ENCODE results near the gene KCTD1.
A peak's percentile ranks its signal among the peaks of the same experiment; 100 is the strongest.

The KCTD1 gene

GRCh38 chr18:26551695-26552081 is 3.3 kb upstream of the KCTD1 start:
- H3K4me3 ChIP-seq (replicated peaks; ENCODE audit: insufficient read depth, low read length), result no peak overlapping the region
- DNase-seq (ENCODE audit: low read depth in 1 of 2, low spot score in 1 of 2), result no peak
- H3K27ac ChIP-seq (replicated peaks), result no peak overlapping the region
- peaks cover 45% of the 10 kb centered on the region for H3K27me3 ChIP-seq (ENCODE audit: insufficient read depth, poor library complexity, severe bottlenecking)
- TF ChIP-seq REST (IDR thresholded peaks at IDR 0.05; ENCODE audit: insufficient replicate concordance, low read depth) (no peak), GABPA (IDR thresholded peaks at IDR 0.05; ENCODE audit: low read depth) (no peak), SPI1 (IDR thresholded peaks at IDR 0.05; ENCODE audit: borderline replicate concordance, low read depth) (no peak), CTCF (IDR thresholded peaks at IDR 0.05; ENCODE audit: insufficient read depth, low read length) (no peak), POLR2AphosphoS5 (IDR thresholded peaks at IDR 0.05; ENCODE audit: low read depth) (no peak)

GRCh38 chr18:26550998-26551694 is 2.8 kb upstream of the KCTD1 start:
- DNase-seq (ENCODE audit: low read depth in 1 of 2, low spot score in 1 of 2), result no peak
- TF ChIP-seq REST (IDR thresholded peaks at IDR 0.05; ENCODE audit: insufficient replicate concordance, low read depth), result no peak
- no peak for TF ChIP-seq CTCF (IDR thresholded peaks at IDR 0.05; ENCODE audit: insufficient read depth, low read length)
- no peak for TF ChIP-seq POLR2AphosphoS5 (IDR thresholded peaks at IDR 0.05; ENCODE audit: low read depth)
- no peak for TF ChIP-seq SPI1 (IDR thresholded peaks at IDR 0.05; ENCODE audit: borderline replicate concordance, low read depth)
- peaks cover 45% of the 10 kb centered on the region for H3K27me3 ChIP-seq (ENCODE audit: insufficient read depth, poor library complexity, severe bottlenecking)
- no peak overlapping the region for H3K4me3 ChIP-seq (replicated peaks; ENCODE audit: insufficient read depth, low read length)
- no peak overlapping the region for H3K27ac ChIP-seq (replicated peaks)

GRCh38 chr18:26549263-26550094 is 1.1 kb upstream of the KCTD1 start:
- Histone ChIP-seq H3K4me3 (replicated peaks; ENCODE audit: insufficient read depth, low read length) (peak overlapping the region; percentile 71), H3K27ac (replicated peaks) (no peak overlapping the region), H3K27me3 (ENCODE audit: insufficient read depth, poor library complexity, severe bottlenecking) (peaks cover 45% of the 10 kb centered on the region)
- no peak for TF ChIP-seq SPI1 (IDR thresholded peaks at IDR 0.05; ENCODE audit: borderline replicate concordance, low read depth)
- TF ChIP-seq CTCF (IDR thresholded peaks at IDR 0.05; ENCODE audit: insufficient read depth, low read length), result no peak
- TF ChIP-seq REST (IDR thresholded peaks at IDR 0.05; ENCODE audit: insufficient replicate concordance, low read depth), result no peak
- TF ChIP-seq GABPA (IDR thresholded peaks at IDR 0.05; ENCODE audit: low read depth), result no peak
- TF ChIP-seq POLR2AphosphoS5 (IDR thresholded peaks at IDR 0.05; ENCODE audit: low read depth), result no peak
- peak; percentile 14 to 47 for DNase-seq (ENCODE audit: low read depth in 1 of 2, low spot score in 1 of 2)
